Measurements from ENCODE around the gene LZTR1.

DNA sequence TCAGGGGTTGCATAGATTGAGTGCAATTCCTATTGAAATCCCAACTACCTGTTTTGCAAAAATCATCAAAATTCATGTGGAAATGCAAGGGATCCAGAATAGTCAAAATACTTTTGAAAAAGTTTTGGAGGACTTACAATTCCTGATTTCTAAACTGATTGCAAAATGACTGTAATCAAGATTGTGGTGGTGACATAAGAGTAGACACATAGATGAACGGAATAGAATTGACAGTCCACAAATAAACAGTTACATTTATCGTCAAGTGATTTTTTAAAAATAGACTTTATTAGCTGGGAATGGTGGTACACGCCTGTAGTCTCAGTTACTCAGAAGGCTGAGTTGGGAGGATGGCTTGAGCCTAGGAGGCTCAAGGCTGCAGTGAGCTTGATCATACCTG is 52.9 kb downstream of the LZTR1 start:
- TF ChIP-seq, protein P1, sequence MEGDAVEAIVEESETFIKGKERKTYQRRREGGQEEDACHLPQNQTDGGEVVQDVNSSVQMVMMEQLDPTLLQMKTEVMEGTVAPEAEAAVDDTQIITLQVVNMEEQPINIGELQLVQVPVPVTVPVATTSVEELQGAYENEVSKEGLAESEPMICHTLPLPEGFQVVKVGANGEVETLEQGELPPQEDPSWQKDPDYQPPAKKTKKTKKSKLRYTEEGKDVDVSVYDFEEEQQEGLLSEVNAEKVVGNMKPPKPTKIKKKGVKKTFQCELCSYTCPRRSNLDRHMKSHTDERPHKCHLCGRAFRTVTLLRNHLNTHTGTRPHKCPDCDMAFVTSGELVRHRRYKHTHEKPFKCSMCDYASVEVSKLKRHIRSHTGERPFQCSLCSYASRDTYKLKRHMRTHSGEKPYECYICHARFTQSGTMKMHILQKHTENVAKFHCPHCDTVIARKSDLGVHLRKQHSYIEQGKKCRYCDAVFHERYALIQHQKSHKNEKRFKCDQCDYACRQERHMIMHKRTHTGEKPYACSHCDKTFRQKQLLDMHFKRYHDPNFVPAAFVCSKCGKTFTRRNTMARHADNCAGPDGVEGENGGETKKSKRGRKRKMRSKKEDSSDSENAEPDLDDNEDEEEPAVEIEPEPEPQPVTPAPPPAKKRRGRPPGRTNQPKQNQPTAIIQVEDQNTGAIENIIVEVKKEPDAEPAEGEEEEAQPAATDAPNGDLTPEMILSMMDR (conservative IDR thresholded peaks at IDR 0.05; ENCODE audit: low read length): no peak
- no peak for TF ChIP-seq EZH2phosphoT487 (IDR thresholded peaks at IDR 0.05; ENCODE audit: borderline replicate concordance)
